Measurements from ENCODE around the gene SS18L1. TPM values are rescaled to one million over a fixed set of nuclear protein-coding genes. Genes with fewer than 3 reads are reported as not detected.
"Not testable (repeated sequence)": the region's sequence is repeated elsewhere in the genome, so short reads cannot be mapped to it uniquely, and the experiment has no call there.

The SS18L1 gene
- total RNA-seq, 1 experiment from 2014 or later: 28.1 TPM

GRCh38 chr20:62147528-62147927 is 4.0 kb downstream of the SS18L1 start:
- DNase-seq (ENCODE audit: low read depth, low spot score) (no peak), ATAC-seq (no peak)
- Histone ChIP-seq H3K4me1 (ENCODE audit: control insufficient read depth in 1 of 2, insufficient read depth in 2 of 2, low read length in 2 of 2) (peaks cover 6 to 12% of the 10 kb centered on the region in 2 experiments), H3K4me3 (replicated peaks in 1 of 2; ENCODE audit: low read depth in 1 of 2, low read length in 2 of 2) (no peak overlapping the region), H3K36me3 (ENCODE audit: control insufficient read depth in 1 of 2, insufficient read depth in 2 of 2, low read length in 2 of 2) (peaks cover 0 to 22% of the 10 kb centered on the region in 2 experiments; a peak in 2 of 4 replicates), H3K79me2 (ENCODE audit: insufficient read depth, low read length) (peaks cover 89% of the 10 kb centered on the region), H3K9ac (ENCODE audit: low read length) (no peak overlapping the region), H3K9me2 (ENCODE audit: insufficient read depth) (no peaks in the 10 kb centered on the region), H2AFZ (ENCODE audit: low read depth, low read length, poor library complexity, severe bottlenecking) (no peak overlapping the region), H3K27me3 (ENCODE audit: insufficient read depth, low read length) (no peaks in the 10 kb centered on the region), H3K4me2 (ENCODE audit: low read length) (no peak overlapping the region), H4K20me1 (ENCODE audit: insufficient read depth) (peaks cover 14% of the 10 kb centered on the region; the same call in 1 of the 2 replicates), H3K27ac (ENCODE audit: low read depth, low read length) (no peak overlapping the region; the same call in 1 of the 2 replicates), H3K9me3 (ENCODE audit: control insufficient read depth in 1 of 2, insufficient read depth in 1 of 2, low read depth in 1 of 2, low read length in 2 of 2) (no peaks in the 10 kb centered on the region)
- intact Hi-C loops (cut with micrococcal nuclease): no loop called here
- ChIA-PET POLR2A (no interaction called here), CTCF (no interaction called here), RAD21 (ENCODE audit: low non-redundant PET in 1 of 2, low total read pairs in 2 of 2, uncharacterized antibody in 2 of 2, unreplicated experiment in 2 of 2) (no interaction called here)
- TF ChIP-seq YY1 (IDR thresholded peaks at IDR 0.05; ENCODE audit: extremely low read depth, insufficient replicate concordance, low read depth, low read length) (no peak), ZBTB33 (IDR thresholded peaks at IDR 0.05; ENCODE audit: extremely low read depth, insufficient replicate concordance, low read length) (no peak), ELF1 (IDR thresholded peaks at IDR 0.05; ENCODE audit: borderline replicate concordance, low read depth) (no peak), MAX (IDR thresholded peaks at IDR 0.05) (no peak), FOSL1 (IDR thresholded peaks at IDR 0.05; ENCODE audit: low read depth) (no peak), POLR2A (IDR thresholded peaks at IDR 0.05; ENCODE audit: borderline replicate concordance, extremely low read depth, insufficient read depth, insufficient read length) (no peak)
- BruUV-seq (replicated peaks): no TSS peak

- CTCF ChIA-PET; intact Hi-C loops (cut with micrococcal nuclease): not testable (repeated sequence)
- H3K36me3 ChIP-seq (ENCODE audit: control insufficient read depth in 1 of 2, insufficient read depth in 2 of 2, low read length in 2 of 2): peaks cover 0 to 30% of the 10 kb centered on the region in 2 experiments; a peak in 2 of 4 replicates
Observed at GRCh38 chr20:62148383-62148782, 4.8 kb downstream of the SS18L1 start.

More at GRCh38 chr20:62148383-62148782, 4.8 kb downstream of the SS18L1 start:
- H3K27ac ChIP-seq (ENCODE audit: low read depth, low read length); RAD21 ChIA-PET (ENCODE audit: low non-redundant PET in 1 of 2, low total read pairs in 2 of 2, uncharacterized antibody in 2 of 2, unreplicated experiment in 2 of 2); H3K9me3 ChIP-seq (ENCODE audit: control insufficient read depth in 1 of 2, insufficient read depth in 1 of 2, low read depth in 1 of 2, low read length in 2 of 2); DNase-seq (ENCODE audit: low read depth, low spot score); POLR2A ChIA-PET; ATAC-seq; H2AFZ ChIP-seq (ENCODE audit: low read depth, low read length, poor library complexity, severe bottlenecking); H3K9me2 ChIP-seq (ENCODE audit: insufficient read depth); BruUV-seq (replicated peaks); H3K4me3 ChIP-seq (replicated peaks in 1 of 2; ENCODE audit: low read depth in 1 of 2, low read length in 2 of 2); H3K4me2 ChIP-seq (ENCODE audit: low read length); H3K9ac ChIP-seq (ENCODE audit: low read length); H3K27me3 ChIP-seq (ENCODE audit: insufficient read depth, low read length): not testable (repeated sequence)
- peaks cover 6 to 12% of the 10 kb centered on the region in 2 experiments for H3K4me1 ChIP-seq (ENCODE audit: control insufficient read depth in 1 of 2, insufficient read depth in 2 of 2, low read length in 2 of 2)
- peaks cover 94% of the 10 kb centered on the region for H3K79me2 ChIP-seq (ENCODE audit: insufficient read depth, low read length)
- H4K20me1 ChIP-seq (ENCODE audit: insufficient read depth): peaks cover 14% of the 10 kb centered on the region; the same call in 1 of the 2 replicates

Data from HCT116 (cell line).